H9 (cell line): ENCODE results near the gene FAM3B. TPM values are rescaled to one million over a fixed set of nuclear protein-coding genes. Genes with fewer than 3 reads are reported as not detected.

Source experiments
- DNase-seq: peaks from one replicate; pipeline ENCODE4 v3.0.0-alpha.2; 2017
- H2AFZ ChIP-seq: one replicate; pipeline ENCODE4 v1.6.1; 2013; ENCODE audit warnings: mild to moderate bottlenecking, low read length, control low read depth, moderate library complexity
- H2AK5ac ChIP-seq: 2 replicates; pipeline ENCODE4 v1.6.1; 2013; ENCODE audit warnings: low read length, control low read depth, mixed read lengths; ENCODE audit not compliant: insufficient read length
- H2BK120ac ChIP-seq: one replicate; pipeline ENCODE4 v1.6.1; 2013; ENCODE audit warnings: low read depth, mild to moderate bottlenecking, low read length, control low read depth, inconsistent platforms; ENCODE audit not compliant: poor library complexity, severe bottlenecking
- H2BK12ac ChIP-seq: 2 replicates; pipeline ENCODE4 v1.6.1; 2013; ENCODE audit warnings: low read length, control low read depth, mixed read lengths, low read depth; ENCODE audit not compliant: insufficient read length
- H2BK15ac ChIP-seq: 2 replicates; pipeline ENCODE4 v1.6.1; 2013; ENCODE audit warnings: low read depth, low read length, control low read depth
- H2BK20ac ChIP-seq: one replicate; pipeline ENCODE4 v1.6.1; 2013; ENCODE audit warnings: low read depth, mild to moderate bottlenecking, low read length, control low read depth, inconsistent platforms; ENCODE audit not compliant: poor library complexity, severe bottlenecking
- H2BK5ac ChIP-seq: 2 replicates; pipeline ENCODE4 v1.6.1; 2013; ENCODE audit warnings: low read length, control low read depth, mixed read lengths; ENCODE audit not compliant: insufficient read length
- H3K14ac ChIP-seq: 2 replicates; pipeline ENCODE4 v1.6.1; 2013; ENCODE audit warnings: low read length, control low read depth; ENCODE audit not compliant: insufficient read depth
- H3K18ac ChIP-seq: 2 replicates; pipeline ENCODE4 v1.6.1; 2013; ENCODE audit warnings: low read depth, mild to moderate bottlenecking, mixed read lengths, low read length, control low read depth; ENCODE audit not compliant: insufficient read length
- H3K23ac ChIP-seq: 2 replicates; pipeline ENCODE4 v1.6.1; 2013; ENCODE audit warnings: low read length, control low read depth, mixed read lengths, low read depth; ENCODE audit not compliant: insufficient read length
- H3K23me2 ChIP-seq: 2 replicates; pipeline ENCODE4 v1.6.1; 2013; ENCODE audit warnings: low read depth, mild to moderate bottlenecking, mixed read lengths, low read length, control low read depth; ENCODE audit not compliant: insufficient read length, poor library complexity, severe bottlenecking
- H3K27ac ChIP-seq: 2 replicates; pipeline ENCODE4 v1.5.1; 2013; ENCODE audit warnings: low read length, control low read depth, mixed read lengths, low read depth; ENCODE audit not compliant: insufficient read length
- H3K27me3 ChIP-seq: 2 replicates; pipeline ENCODE4 v1.6.1; 2013; ENCODE audit warnings: low read length, control low read depth, inconsistent platforms; ENCODE audit not compliant: insufficient read depth
- H3K4ac ChIP-seq: 2 replicates; pipeline ENCODE4 v1.6.1; 2013; ENCODE audit warnings: low read depth, mild to moderate bottlenecking, control low read depth, inconsistent platforms, low read length, moderate library complexity
- H3K4me1 ChIP-seq: 2 replicates; pipeline ENCODE4 v1.6.1; 2013; ENCODE audit warnings: low read length, control low read depth, inconsistent platforms; ENCODE audit not compliant: insufficient read depth
- H3K4me2 ChIP-seq: 2 replicates; pipeline ENCODE4 v1.6.1; 2013; ENCODE audit warnings: low read length, control low read depth, mixed read lengths; ENCODE audit not compliant: insufficient read length, insufficient read depth
- H3K56ac ChIP-seq: 2 replicates; pipeline ENCODE4 v1.6.1; 2013; ENCODE audit warnings: low read depth, mild to moderate bottlenecking, mixed read lengths, low read length, control low read depth; ENCODE audit not compliant: insufficient read length
- H3K79me1 ChIP-seq: 2 replicates; pipeline ENCODE4 v1.6.1; 2013; ENCODE audit warnings: low read depth, mild to moderate bottlenecking, moderate library complexity, low read length, control low read depth, inconsistent platforms; ENCODE audit not compliant: insufficient read depth, poor library complexity, severe bottlenecking
- H3K79me2 ChIP-seq: 2 replicates; pipeline ENCODE4 v1.6.1; 2013; ENCODE audit warnings: low read length, control low read depth, inconsistent platforms; ENCODE audit not compliant: insufficient read depth
- H3K9ac ChIP-seq: 2 replicates; pipeline ENCODE4 v1.6.1; 2013; ENCODE audit warnings: low read length, control low read depth, mixed read lengths; ENCODE audit not compliant: insufficient read length; ENCODE audit errors: extremely low read depth
- H3K9me3 ChIP-seq: one replicate; pipeline ENCODE4 v1.6.1; 2013; ENCODE audit warnings: low read depth, low read length, inconsistent platforms; ENCODE audit not compliant: control insufficient read depth
- H3T11ph ChIP-seq: one replicate; pipeline ENCODE4 v1.6.1; 2013; ENCODE audit warnings: mild to moderate bottlenecking, low read length, control low read depth, inconsistent platforms
- H4K20me1 ChIP-seq: one replicate; pipeline ENCODE4 v1.6.1; 2013; ENCODE audit not compliant: control insufficient read depth, insufficient read length, insufficient read depth
- H4K5ac ChIP-seq: 2 replicates; pipeline ENCODE4 v1.6.1; 2013; ENCODE audit warnings: low read depth, mild to moderate bottlenecking, mixed read lengths, low read length, control low read depth; ENCODE audit not compliant: insufficient read length
- H4K8ac ChIP-seq: replicated peaks from 2 replicates; pipeline ENCODE4 v1.6.1; 2013; ENCODE audit warnings: low read length, control low read depth, mixed read lengths, low read depth; ENCODE audit not compliant: insufficient read length
- H4K91ac ChIP-seq: 2 replicates; pipeline ENCODE4 v1.6.1; 2013; ENCODE audit warnings: low read depth, mild to moderate bottlenecking, moderate library complexity, mixed read lengths, low read length, control low read depth; ENCODE audit not compliant: insufficient read length
- H3K27ac Mint-ChIP-seq, 3 experiments: 2 replicates in 2 of 3; 3 replicates in 1 of 3; pipeline ENCODE4 v1.8.0; 2020 to 2021; ENCODE audit warnings: mixed read lengths in 3 of 3, mild to moderate bottlenecking in 1 of 3, moderate library complexity in 1 of 3
- H3K27me3 Mint-ChIP-seq: 2 replicates; pipeline ENCODE4 v1.8.0; 2021; ENCODE audit warnings: low read depth, mild to moderate bottlenecking, moderate library complexity, mixed read lengths
- H3K36me3 Mint-ChIP-seq, 3 experiments: 2 replicates in 2 of 3; 3 replicates in 1 of 3; pipeline ENCODE4 v1.8.0; 2020 to 2021; ENCODE audit warnings: low read depth in 3 of 3, mixed read lengths in 3 of 3; ENCODE audit not compliant: insufficient read depth in 1 of 3
- H3K4me1 Mint-ChIP-seq, 2 experiments: 2 replicates each; pipeline ENCODE4 v1.8.0; 2020; ENCODE audit warnings: mixed read lengths in 2 of 2
- H3K4me3 Mint-ChIP-seq, 2 experiments: 2 replicates in 1 of 2; 3 replicates in 1 of 2; pipeline ENCODE4 v1.8.0; 2020 to 2021; ENCODE audit warnings: mild to moderate bottlenecking in 2 of 2, mixed read lengths in 2 of 2, moderate library complexity in 1 of 2
- H3K9me3 Mint-ChIP-seq, 2 experiments: 2 replicates in 1 of 2; 3 replicates in 1 of 2; pipeline ENCODE4 v1.8.0; 2020; ENCODE audit warnings: mild to moderate bottlenecking in 2 of 2, mixed read lengths in 2 of 2, moderate library complexity in 1 of 2
- WGBS: extraction: QIAGEN DNeasy Blood & Tissue Kit; methylation state at CpG from one replicate; pipeline ENCODE4 v1.1.7; 2013; ENCODE audit warnings: missing lambda C conversion rate, low lambda C conversion rate, mixed read lengths; ENCODE audit not compliant: insufficient read length; ENCODE audit errors: extremely low coverage; 5-methylcytosine and 5-hydroxymethylcytosine counted together
- total RNA-seq: library from RNA; stranded (reverse); gene quantifications from 2 replicates; pipeline ENCODE4 v1.2.1, GENCODE V29; 2021
- TF ChIP-seq, protein P1 (sequence below): fragments of 200-600 bp; sonication (generic); conservative IDR thresholded peaks from 3 replicates; pipeline ENCODE4 v1.8.0; 2021; ENCODE audit warnings: antibody characterized with exemption, mild to moderate bottlenecking

Gene FAM3B
- total RNA-seq, 1 experiment from 2014 or later, result 5.0 TPM

DNA sequence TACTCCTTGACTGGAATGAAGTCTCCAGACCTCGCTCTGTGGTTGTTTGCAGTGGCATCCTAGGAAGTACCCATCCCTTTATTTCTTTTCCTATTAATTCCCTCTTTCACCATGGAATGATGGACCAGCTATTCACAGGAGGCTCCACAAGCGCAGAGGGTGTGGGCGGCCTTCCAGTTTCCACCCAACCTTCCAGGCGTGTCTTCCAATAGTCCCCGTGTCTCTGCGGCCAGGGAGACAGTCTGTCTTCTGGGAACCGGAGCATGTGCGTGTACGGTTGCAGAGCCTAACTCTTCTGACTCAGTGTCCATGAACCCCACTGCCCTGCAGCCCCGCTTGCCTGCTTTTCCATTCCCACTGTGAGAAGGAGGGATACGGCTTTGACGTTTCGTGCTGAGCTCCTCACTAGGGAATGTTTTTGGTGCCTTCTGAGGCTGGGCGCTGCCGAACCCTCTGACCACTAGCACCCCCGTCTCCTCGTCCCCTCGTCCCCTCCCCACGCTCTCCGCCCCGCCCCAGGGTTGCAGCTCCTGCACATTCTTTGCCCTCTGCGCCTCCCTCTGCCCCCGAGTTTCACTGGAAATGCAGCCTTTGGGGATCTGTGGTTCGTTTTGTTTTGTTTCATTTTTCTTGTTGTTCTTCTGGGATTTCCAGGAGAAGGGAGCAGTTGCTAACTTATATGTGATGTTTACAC lies 26.3 kb upstream of the FAM3B start:
- H4K5ac ChIP-seq, result no peak overlapping the region
- Mint-ChIP-seq H3K4me3 (0 out of 5 replicates have a peak overlapping the region, but pooled peaks of 1 of the 2 experiments have one; percentile 9), H3K27me3 (peaks cover 11% of the 10 kb centered on the region), H3K4me1 (peaks cover 3 to 7% of the 10 kb centered on the region in 2 experiments; a peak in 3 of 4 replicates), H3K9me3 (peaks cover 17 to 21% of the 10 kb centered on the region in 2 experiments), H3K27ac (no peak overlapping the region), H3K36me3 (peaks cover 0 to 22% (median 8%) of the 10 kb centered on the region in 3 experiments; a peak in 6 of 7 replicates)
- H2AFZ ChIP-seq, result no peak overlapping the region
- H3K23me2 ChIP-seq, result no peaks in the 10 kb centered on the region
- H3K27me3 ChIP-seq, result no peaks in the 10 kb centered on the region
- peaks cover 13% of the 10 kb centered on the region for H3K9me3 ChIP-seq
- H3T11ph ChIP-seq, result no peak overlapping the region
- H4K91ac ChIP-seq, result no peak overlapping the region
- H3K79me2 ChIP-seq, result no peaks in the 10 kb centered on the region
- H4K20me1 ChIP-seq, result no peaks in the 10 kb centered on the region
- no peak overlapping the region for H3K14ac ChIP-seq
- no peaks in the 10 kb centered on the region for H3K79me1 ChIP-seq
- no peak for DNase-seq
- no peak overlapping the region for H3K4ac ChIP-seq
- no peak overlapping the region for H2BK15ac ChIP-seq
- no peak overlapping the region for H2AK5ac ChIP-seq
- no peak overlapping the region for H2BK12ac ChIP-seq
- no peak overlapping the region for H2BK120ac ChIP-seq
- H3K4me2 ChIP-seq, result no peak overlapping the region
- H3K4me1 ChIP-seq, result no peaks in the 10 kb centered on the region
- H2BK20ac ChIP-seq, result no peak overlapping the region
- no peak overlapping the region for H4K8ac ChIP-seq
- H3K27ac ChIP-seq, result no peak overlapping the region
- no peak overlapping the region for H3K56ac ChIP-seq
- no peak overlapping the region for H2BK5ac ChIP-seq
- no peak overlapping the region for H3K23ac ChIP-seq
- no CpG with 5 or more reads among the region's 24 CpGs for WGBS
- no peak overlapping the region for H3K18ac ChIP-seq
- H3K9ac ChIP-seq, result no peak overlapping the region
- TF ChIP-seq, protein P1, sequence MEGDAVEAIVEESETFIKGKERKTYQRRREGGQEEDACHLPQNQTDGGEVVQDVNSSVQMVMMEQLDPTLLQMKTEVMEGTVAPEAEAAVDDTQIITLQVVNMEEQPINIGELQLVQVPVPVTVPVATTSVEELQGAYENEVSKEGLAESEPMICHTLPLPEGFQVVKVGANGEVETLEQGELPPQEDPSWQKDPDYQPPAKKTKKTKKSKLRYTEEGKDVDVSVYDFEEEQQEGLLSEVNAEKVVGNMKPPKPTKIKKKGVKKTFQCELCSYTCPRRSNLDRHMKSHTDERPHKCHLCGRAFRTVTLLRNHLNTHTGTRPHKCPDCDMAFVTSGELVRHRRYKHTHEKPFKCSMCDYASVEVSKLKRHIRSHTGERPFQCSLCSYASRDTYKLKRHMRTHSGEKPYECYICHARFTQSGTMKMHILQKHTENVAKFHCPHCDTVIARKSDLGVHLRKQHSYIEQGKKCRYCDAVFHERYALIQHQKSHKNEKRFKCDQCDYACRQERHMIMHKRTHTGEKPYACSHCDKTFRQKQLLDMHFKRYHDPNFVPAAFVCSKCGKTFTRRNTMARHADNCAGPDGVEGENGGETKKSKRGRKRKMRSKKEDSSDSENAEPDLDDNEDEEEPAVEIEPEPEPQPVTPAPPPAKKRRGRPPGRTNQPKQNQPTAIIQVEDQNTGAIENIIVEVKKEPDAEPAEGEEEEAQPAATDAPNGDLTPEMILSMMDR, result no peak
